NAMALWA (cell line): ENCODE measurements around the gene BLOC1S5.

Experiments used
- DNase-seq: peaks from one replicate; pipeline ENCODE4 v3.0.0-alpha.2; 2015; ENCODE audit warnings: low spot score

BLOC1S5 gene

GRCh38 chr6:8063761-8064637, at the start of gene BLOC1S5:
TSS of gene BLOC1S5 (minus strand) at chr6:8064389. CDS start at chr6:8064376, 13 bp downstream.
- DNase-seq, result peak; percentile 98

- DNase-seq, result no peak
Observed at GRCh38 chr6:8113131-8113654, 49.0 kb upstream of the BLOC1S5 start.

- no peak for DNase-seq
Observed at GRCh38 chr6:8110725-8111124, 46.5 kb upstream of the BLOC1S5 start.

- DNase-seq, result no peak
Observed at GRCh38 chr6:8110117-8110721, 46.0 kb upstream of the BLOC1S5 start.

- no peak for DNase-seq
Observed at GRCh38 chr6:8108759-8109539, 44.8 kb upstream of the BLOC1S5 start.

- DNase-seq, result no peak
Observed at GRCh38 chr6:8108031-8108660, 44.0 kb upstream of the BLOC1S5 start.

- DNase-seq, result no peak
Observed at GRCh38 chr6:8105791-8106190, 41.6 kb upstream of the BLOC1S5 start.

GRCh38 chr6:8103726-8104125, 39.5 kb upstream of the BLOC1S5 start:
- no peak for DNase-seq

- DNase-seq, result peak; percentile 97
Observed at GRCh38 chr6:8102122-8102958, 38.2 kb upstream of the BLOC1S5 start, which contains the start of gene EEF1E1. TSS of gene EEF1E1 (minus strand) at chr6:8102548. CDS start at chr6:8102521, 27 bp downstream.

GRCh38 chr6:8100159-8100854, 36.1 kb upstream of the BLOC1S5 start:
- DNase-seq, result no peak

GRCh38 chr6:8090650-8091049, 26.5 kb upstream of the BLOC1S5 start:
- no peak for DNase-seq

- no peak for DNase-seq
Observed at GRCh38 chr6:8088886-8089285, 24.7 kb upstream of the BLOC1S5 start.

- DNase-seq, result no peak
Observed at GRCh38 chr6:8087870-8088754, 23.9 kb upstream of the BLOC1S5 start.

- DNase-seq, result no peak
Observed at GRCh38 chr6:8086755-8087306, 22.6 kb upstream of the BLOC1S5 start.

- no peak for DNase-seq
Observed at GRCh38 chr6:8085053-8085511, 20.9 kb upstream of the BLOC1S5 start.

GRCh38 chr6:8084586-8084985, 20.4 kb upstream of the BLOC1S5 start:
- DNase-seq, result no peak

- DNase-seq, result no peak
Observed at GRCh38 chr6:8082954-8083858, 19.0 kb upstream of the BLOC1S5 start.

GRCh38 chr6:8082572-8082953, 18.4 kb upstream of the BLOC1S5 start:
- DNase-seq, result no peak
